H1 (cell line): ENCODE measurements around the gene CABP1. TPM values are rescaled to one million over a fixed set of nuclear protein-coding genes. Genes with fewer than 3 reads are reported as not detected.

Source experiments
- CTCF ChIA-PET: fragments of 300-600 bp; sonication (Branson Sonifier 250); formaldehyde crosslinking; loops from one replicate; lab custom pipeline; 2021; ENCODE audit not compliant: partially characterized antibody; lab: Charles Lee
- POLR2A ChIA-PET: fragments of 300-600 bp; sonication (Branson Sonifier 250); formaldehyde crosslinking; loops from one replicate; lab custom pipeline; 2021; ENCODE audit warnings: inconsistent platforms; ENCODE audit not compliant: partially characterized antibody; lab: Charles Lee
- DNase-seq, 2 experiments: peaks; one replicate each; pipeline versions ENCODE4 v3.0.0 to v3.0.0-alpha.2; 2010 to 2022; ENCODE audit warnings: low spot score in 2 of 2, low read depth in 1 of 2, mixed read lengths in 1 of 2
- FAIRE-seq: peaks from 2 replicates; lab custom pipeline; 2011; peaks lifted over from hg19 to GRCh38; lab: Jason Lieb, UNC
- H2AFZ ChIP-seq: 2 replicates; pipeline ENCODE4 v1.8.1; 2012; ENCODE audit warnings: low read length, inconsistent platforms
- H2AK5ac ChIP-seq: 2 replicates; pipeline ENCODE4 v1.6.1; 2013; ENCODE audit warnings: low read depth, low read length
- H2BK120ac ChIP-seq: replicated peaks from 2 replicates; pipeline ENCODE3; 2013; ENCODE audit warnings: low read depth, low read length, inconsistent platforms
- H2BK12ac ChIP-seq: 2 replicates; pipeline ENCODE4 v1.6.1; 2013; ENCODE audit warnings: low read depth, low read length
- H2BK15ac ChIP-seq: 2 replicates; pipeline ENCODE4 v1.6.1; 2013; ENCODE audit warnings: low read length
- H2BK20ac ChIP-seq: 2 replicates; pipeline ENCODE4 v1.6.1; 2013; ENCODE audit warnings: low read length
- H2BK5ac ChIP-seq: 2 replicates; pipeline ENCODE4 v1.6.1; 2013; ENCODE audit warnings: low read depth, low read length
- H3K14ac ChIP-seq: 2 replicates; pipeline ENCODE4 v1.6.1; 2013; ENCODE audit warnings: inconsistent platforms; ENCODE audit not compliant: insufficient read length
- H3K18ac ChIP-seq: 2 replicates; pipeline ENCODE4 v1.6.1; 2013; ENCODE audit warnings: low read length; ENCODE audit errors: extremely low read depth
- H3K23ac ChIP-seq: 2 replicates; pipeline ENCODE4 v1.6.1; 2013; ENCODE audit warnings: inconsistent platforms; ENCODE audit not compliant: insufficient read length
- H3K23me2 ChIP-seq: 2 replicates; pipeline ENCODE4 v1.6.1; 2013; ENCODE audit warnings: low read depth, low read length
- H3K27ac ChIP-seq: 2 replicates; pipeline ENCODE4 v1.6.1; 2011; ENCODE audit warnings: low read depth, low read length, inconsistent platforms
- H3K27me3 ChIP-seq, 4 experiments: replicated peaks in 1 of 4; 1 replicate in 1 of 4; 2 replicates in 3 of 4; pipeline versions ENCODE4 v1.6.1 to v1.8.1; 2011 to 2013; ENCODE audit warnings: low read length in 3 of 4, mild to moderate bottlenecking in 3 of 4, inconsistent platforms in 2 of 4, mixed read lengths in 2 of 4, moderate library complexity in 1 of 4; ENCODE audit not compliant: control insufficient read depth in 3 of 4, insufficient read depth in 3 of 4; ENCODE audit errors: extremely low read depth in 1 of 4
- H3K36me3 ChIP-seq, 4 experiments: 2 replicates each; pipeline versions ENCODE4 v1.6.1 to v1.8.1; 2011 to 2013; ENCODE audit warnings: mild to moderate bottlenecking in 4 of 4, low read length in 3 of 4, moderate library complexity in 2 of 4, control low read depth in 1 of 4, inconsistent platforms in 1 of 4; ENCODE audit not compliant: insufficient read depth in 4 of 4, control insufficient read depth in 2 of 4
- H3K4ac ChIP-seq: replicated peaks from 2 replicates; pipeline ENCODE3; 2013; ENCODE audit warnings: low read length, low read depth, mixed read lengths, inconsistent platforms; ENCODE audit not compliant: insufficient read length
- H3K4me1 ChIP-seq, 4 experiments: replicated peaks in 1 of 4; 1 replicate in 1 of 4; 2 replicates in 3 of 4; pipeline versions ENCODE4 v1.6.1 to v1.8.1; 2011 to 2013; ENCODE audit warnings: low read length in 3 of 4, inconsistent platforms in 2 of 4, mixed read lengths in 1 of 4; ENCODE audit not compliant: insufficient read depth in 4 of 4, control insufficient read depth in 3 of 4
- H3K4me2 ChIP-seq, 2 experiments: 2 replicates each; pipeline versions ENCODE4 v1.6.1 to v1.8.1; 2011 to 2013; ENCODE audit warnings: low read depth in 2 of 2, low read length in 2 of 2, control low read depth in 1 of 2, inconsistent platforms in 1 of 2, mild to moderate bottlenecking in 1 of 2; ENCODE audit not compliant: insufficient read depth in 1 of 2
- H3K4me3 ChIP-seq, 4 experiments: fragments of 200-600, 300-600 bp in 1 of 4; sonication (generic), shearing (Covaris generic), sonication (Bioruptor Twin) in 1 of 4; 2 replicates each; pipeline versions ENCODE4 v1.5.1 to v1.8.1; 2011 to 2016; ENCODE audit warnings: low read length in 4 of 4, low read depth in 3 of 4, control low read depth in 2 of 4, inconsistent platforms in 2 of 4, mild to moderate bottlenecking in 2 of 4, mixed read lengths in 1 of 4, moderate library complexity in 1 of 4; ENCODE audit not compliant: insufficient read depth in 2 of 4; ENCODE audit errors: extremely low read depth in 1 of 4
- H3K56ac ChIP-seq: replicated peaks from 2 replicates; pipeline ENCODE3; 2013; ENCODE audit warnings: low read depth, mild to moderate bottlenecking, mixed read lengths, low read length, inconsistent platforms; ENCODE audit not compliant: insufficient read length
- H3K79me1 ChIP-seq: 2 replicates; pipeline ENCODE4 v1.6.1; 2013; ENCODE audit warnings: low read depth, low read length, control low read depth
- H3K79me2 ChIP-seq, 2 experiments: 2 replicates each; pipeline versions ENCODE4 v1.6.1 to v1.8.1; 2012 to 2013; ENCODE audit warnings: low read length in 2 of 2, mild to moderate bottlenecking in 2 of 2, inconsistent platforms in 1 of 2; ENCODE audit not compliant: insufficient read depth in 2 of 2, control insufficient read depth in 1 of 2
- H3K9ac ChIP-seq, 4 experiments: replicated peaks in 1 of 4; 1 replicate in 1 of 4; 2 replicates in 3 of 4; pipeline versions ENCODE4 v1.6.1 to v1.8.1; 2011 to 2013; ENCODE audit warnings: low read depth in 3 of 4, low read length in 3 of 4, control low read depth in 2 of 4, mild to moderate bottlenecking in 2 of 4, moderate library complexity in 2 of 4, inconsistent platforms in 1 of 4; ENCODE audit errors: extremely low read depth in 1 of 4
- H3K9me3 ChIP-seq, 2 experiments: 2 replicates each; pipeline versions ENCODE4 v1.6.1 to v1.8.1; 2012 to 2013; ENCODE audit warnings: mild to moderate bottlenecking in 2 of 2, moderate library complexity in 2 of 2, control low read depth in 1 of 2, inconsistent platforms in 1 of 2, low read depth in 1 of 2, low read length in 1 of 2, mixed read lengths in 1 of 2; ENCODE audit not compliant: insufficient read depth in 2 of 2
- H4K20me1 ChIP-seq, 2 experiments: replicated peaks in 1 of 2; 2 replicates each; pipeline versions ENCODE3 to v1.8.1; 2011 to 2013; ENCODE audit warnings: inconsistent platforms in 2 of 2, low read length in 2 of 2, mild to moderate bottlenecking in 1 of 2; ENCODE audit not compliant: insufficient read depth in 2 of 2, control insufficient read depth in 1 of 2
- H4K5ac ChIP-seq: 2 replicates; pipeline ENCODE4 v1.6.1; 2013; ENCODE audit warnings: low read length, low read depth, mixed read lengths, inconsistent platforms; ENCODE audit not compliant: insufficient read length
- H4K8ac ChIP-seq: 2 replicates; pipeline ENCODE4 v1.8.0; 2013; ENCODE audit warnings: mild to moderate bottlenecking, moderate library complexity, low read length, inconsistent platforms; ENCODE audit not compliant: insufficient read depth; ENCODE audit errors: extremely low read depth
- H4K91ac ChIP-seq: replicated peaks from 2 replicates; pipeline ENCODE3; 2013; ENCODE audit warnings: low read length, mixed read lengths, inconsistent platforms; ENCODE audit not compliant: insufficient read length
- ASH2L ChIP-seq: fragments of 200-600, 300-600 bp; sonication (generic); IDR thresholded peaks from one replicate; pipeline ENCODE4 v1.7.1; 2017; ENCODE audit warnings: low read length
- CEBPB ChIP-seq: IDR thresholded peaks from 2 replicates; pipeline ENCODE4 v1.6.1; 2012; ENCODE audit warnings: low read depth, low read length
- CTCF ChIP-seq, 3 experiments: IDR thresholded peaks; 1 replicate in 2 of 3; 2 replicates in 1 of 3; pipeline versions ENCODE4 v1.5.1 to v1.6.1; 2011; ENCODE audit warnings: low read length in 3 of 3, mild to moderate bottlenecking in 3 of 3, inconsistent platforms in 2 of 3, low read depth in 1 of 3, moderate library complexity in 1 of 3; ENCODE audit not compliant: insufficient read depth in 1 of 3; ENCODE audit errors: control extremely low read depth in 1 of 3
- E2F6 ChIP-seq: IDR thresholded peaks from 2 replicates; pipeline ENCODE4 v1.6.1; 2012; ENCODE audit warnings: inconsistent platforms
- EGR1 ChIP-seq: IDR thresholded peaks from 2 replicates; pipeline ENCODE4 v1.6.1; 2011; ENCODE audit warnings: low read depth, low read length, borderline replicate concordance
- JUN ChIP-seq: IDR thresholded peaks from 2 replicates; pipeline ENCODE4 v1.6.1; 2011; ENCODE audit warnings: low read depth, mild to moderate bottlenecking, improper control_type of control experiment, low read length
- KDM1A ChIP-seq: fragments of 200-600, 300-600 bp; sonication (generic); IDR thresholded peaks from 2 replicates; pipeline ENCODE4 v1.7.1; 2016; ENCODE audit warnings: mild to moderate bottlenecking, low read length, borderline replicate concordance
- MAFK ChIP-seq: IDR thresholded peaks from 2 replicates; pipeline ENCODE4 v1.6.1; 2012; ENCODE audit warnings: low read depth, mild to moderate bottlenecking, improper control_type of control experiment, low read length
- SP4 ChIP-seq: IDR thresholded peaks from 2 replicates; pipeline ENCODE4 v1.6.1; 2012; ENCODE audit warnings: low read length, inconsistent platforms
- TAF1 ChIP-seq: IDR thresholded peaks from 2 replicates; pipeline ENCODE4 v1.6.1; 2011; ENCODE audit warnings: mild to moderate bottlenecking, low read depth, low read length
- TBP ChIP-seq: IDR thresholded peaks from 2 replicates; pipeline ENCODE4 v1.6.1; 2011; ENCODE audit warnings: low read depth, low read length, improper control_type of control experiment
- YY1 ChIP-seq: IDR thresholded peaks from 2 replicates; pipeline ENCODE4 v1.6.1; 2011; ENCODE audit warnings: low read depth, mild to moderate bottlenecking, low read length
- WGBS, 2 experiments: shearing (Covaris generic) in 1 of 2; methylation state at CpG; one replicate each; pipeline versions ENCODE4 v1.1.6 to v1.1.7; 2013 to 2015; ENCODE audit warnings: low lambda C conversion rate in 2 of 2, mixed read lengths in 2 of 2, inconsistent platforms in 1 of 2, low coverage in 1 of 2, missing lambda C conversion rate in 1 of 2; ENCODE audit not compliant: insufficient replicate concordance in 2 of 2, insufficient coverage in 1 of 2, insufficient read length in 1 of 2; ENCODE audit errors: extremely low coverage in 1 of 2, missing lambda C conversion rate in 1 of 2; 5-methylcytosine and 5-hydroxymethylcytosine counted together
- polyA plus RNA-seq, 7 experiments: library from polyadenylated mRNA; depleted of rRNA in 3 of 7; stranded (reverse) in 5 of 7; unstranded in 2 of 7; fragments of >200 nt in 5 of 7; fragments of 200-250 nt in 2 of 7; gene quantifications; 1 replicate in 5 of 7; 2 replicates in 1 of 7; 4 replicates in 1 of 7; pipeline versions ENCODE4 v1.2.1 to v1.2.3, GENCODE V29; 2011 to 2013; ENCODE audit warnings: missing spikeins in 2 of 7, mixed read lengths in 2 of 7
- total RNA-seq: library from RNA; stranded (reverse); fragmentation: NEBNext Ultra II Directional; extraction: Animal tissue kit (Norgen Biotek cat#: 25700); gene quantifications from 2 replicates; pipeline ENCODE4 v1.2.1, GENCODE V29; 2021

CABP1 gene
- total and polyA plus RNA-seq, 2 of the 8 experiments (the other 6 are each of a cell fraction or from before 2014, with no cell fraction given), result 3.9 to 7.4 TPM

- Histone ChIP-seq H4K5ac (no peak overlapping the region), H3K79me1 (no peaks in the 10 kb centered on the region), H3K36me3 (no peaks in the 10 kb centered on the region), H4K91ac (no peak overlapping the region), H2AFZ (peak overlapping the region; percentile 93; the same call in 1 of the 2 replicates), H3K23ac (no peak overlapping the region), H2BK120ac (no peak overlapping the region), H3K4ac (no peak overlapping the region), H3K18ac (no peak overlapping the region), H2BK5ac (no peak overlapping the region), H3K23me2 (no peaks in the 10 kb centered on the region), H3K4me2 (no peak overlapping the region), H2BK12ac (no peak overlapping the region), H4K8ac (no peak overlapping the region), H3K14ac (no peak overlapping the region), H3K27me3 (no peaks in the 10 kb centered on the region), H2BK20ac (0 out of 2 replicates have a peak overlapping the region, but pooled peaks have one; percentile 34), H4K20me1 (no peaks in the 10 kb centered on the region), H3K79me2 (no peaks in the 10 kb centered on the region), H3K4me1 (no peaks in the 10 kb centered on the region), H2AK5ac (no peak overlapping the region), H3K4me3 (no peak overlapping the region), H3K9ac (no peak overlapping the region), H3K56ac (no peak overlapping the region), H3K9me3 (no peaks in the 10 kb centered on the region), H3K27ac (no peak overlapping the region), H2BK15ac (no peak overlapping the region)
- WGBS, 2 experiments, result 37% methylated on average over 4 of the region's 4 CpGs; no CpG with 5 or more reads in 1 of the 2 experiments
- ChIA-PET CTCF (interaction anchor here (0.9 to 6.6 kb wide), 18 partner anchors 9 to 171 kb away, joined by 3 to 70 read pairs (median 3); partner anchors contain the start of genes CABP1 and POP5), POLR2A (interaction anchor here (1.3 kb wide), 1 partner anchor 12 kb away, joined by 4 read pairs; the partner anchor contains the start of gene CABP1)
- DNase-seq (peak in 1 of 2 experiments; percentile 64), FAIRE-seq (peak; percentile 96)
- TF ChIP-seq ASH2L (no peak), EGR1 (no peak), KDM1A (no peak), CEBPB (no peak), TAF1 (no peak), E2F6 (no peak), YY1 (no peak), MAFK (no peak), TBP (no peak), JUN (no peak), SP4 (no peak), CTCF (IDR thresholded peaks at IDR 0.05; ENCODE audit: control extremely low read depth in 1 of 3, insufficient read depth in 1 of 3, low read depth in 1 of 3, low read length in 3 of 3) (peak; percentile 62 to 83 (median 77))
These were observed 11.5 kb upstream of the CABP1 start for GRCh38 chr12:120628919-120629318.
